Measurements from ENCODE around the gene CHIC2. TPM values are rescaled to one million over a fixed set of nuclear protein-coding genes. Genes with fewer than 3 reads are reported as not detected.
"Not testable (repeated sequence)": the region's sequence is repeated elsewhere in the genome, so short reads cannot be mapped to it uniquely, and the experiment has no call there.

CHIC2 gene
- total RNA-seq, 1 experiment from 2014 or later = 73.7 TPM

GRCh38 chr4:54061873-54062272, 2.5 kb downstream of the CHIC2 start:
- Histone ChIP-seq H3K4me1 (replicated peaks) (peaks cover 30% of the 10 kb centered on the region), H3K36me3 (peaks cover 26% of the 10 kb centered on the region), H3K27me3 (replicated peaks) (no peaks in the 10 kb centered on the region), H3K27ac (no peak overlapping the region), H3K9me3 (replicated peaks) (no peaks in the 10 kb centered on the region), H3K4me3 (no peak overlapping the region)
- DNase-seq (ENCODE audit: low read depth in 1 of 2, low spot score in 2 of 2) = no peak

GRCh38 chr4:54061067-54061466, 3.3 kb downstream of the CHIC2 start:
- H3K27ac ChIP-seq = no peak overlapping the region
- no peaks in the 10 kb centered on the region for H3K9me3 ChIP-seq (replicated peaks)
- H3K36me3 ChIP-seq = peaks cover 26% of the 10 kb centered on the region
- peaks cover 22% of the 10 kb centered on the region for H3K4me1 ChIP-seq (replicated peaks)
- no peaks in the 10 kb centered on the region for H3K27me3 ChIP-seq (replicated peaks)
- no peak overlapping the region for H3K4me3 ChIP-seq
- DNase-seq (ENCODE audit: low read depth in 1 of 2, low spot score in 2 of 2) = no peak

- H3K36me3 ChIP-seq = peaks cover 26% of the 10 kb centered on the region
- no peak for DNase-seq (ENCODE audit: low read depth in 1 of 2, low spot score in 2 of 2)
- H3K9me3 ChIP-seq (replicated peaks) = no peaks in the 10 kb centered on the region
- H3K4me1 ChIP-seq (replicated peaks) = peaks cover 12% of the 10 kb centered on the region
- no peak overlapping the region for H3K27ac ChIP-seq
- no peaks in the 10 kb centered on the region for H3K27me3 ChIP-seq (replicated peaks)
- no peak overlapping the region for H3K4me3 ChIP-seq
Observed at GRCh38 chr4:54060116-54060515, 4.3 kb downstream of the CHIC2 start.

GRCh38 chr4:54058171-54058570, 6.2 kb downstream of the CHIC2 start:
- Histone ChIP-seq H3K36me3 (peaks cover 15% of the 10 kb centered on the region), H3K27me3 (replicated peaks) (no peaks in the 10 kb centered on the region), H3K4me3 (no peak overlapping the region), H3K27ac (no peak overlapping the region), H3K4me1 (replicated peaks) (peaks cover 9% of the 10 kb centered on the region), H3K9me3 (replicated peaks) (no peaks in the 10 kb centered on the region)
- DNase-seq (ENCODE audit: low read depth in 1 of 2, low spot score in 2 of 2) = no peak

GRCh38 chr4:54056360-54056759, 8.0 kb downstream of the CHIC2 start:
- Histone ChIP-seq H3K4me1 (replicated peaks) (no peaks in the 10 kb centered on the region; the same call in 1 of the 2 replicates), H3K4me3 (no peak overlapping the region), H3K27ac (no peak overlapping the region), H3K27me3 (replicated peaks) (no peaks in the 10 kb centered on the region), H3K36me3 (peaks cover 5% of the 10 kb centered on the region; the same call in 1 of the 2 replicates), H3K9me3 (replicated peaks) (no peaks in the 10 kb centered on the region)
- DNase-seq (ENCODE audit: low read depth in 1 of 2, low spot score in 2 of 2) = no peak

GRCh38 chr4:54055494-54055893, 8.9 kb downstream of the CHIC2 start:
- peaks cover 5% of the 10 kb centered on the region; the same call in 1 of the 2 replicates for H3K36me3 ChIP-seq
- no peak for DNase-seq (ENCODE audit: low read depth in 1 of 2, low spot score in 2 of 2)
- no peaks in the 10 kb centered on the region for H3K9me3 ChIP-seq (replicated peaks)
- no peak overlapping the region for H3K4me3 ChIP-seq
- H3K27me3 ChIP-seq (replicated peaks) = no peaks in the 10 kb centered on the region
- peaks cover 5% of the 10 kb centered on the region for H3K4me1 ChIP-seq (replicated peaks)
- no peak overlapping the region for H3K27ac ChIP-seq

- DNase-seq (ENCODE audit: low read depth in 1 of 2, low spot score in 2 of 2) = no peak
- Histone ChIP-seq H3K9me3 (replicated peaks) (no peaks in the 10 kb centered on the region), H3K27ac (no peak overlapping the region), H3K36me3 (peaks cover 3% of the 10 kb centered on the region; the same call in 1 of the 2 replicates), H3K4me1 (replicated peaks) (peaks cover 12% of the 10 kb centered on the region), H3K4me3 (no peak overlapping the region), H3K27me3 (replicated peaks) (no peaks in the 10 kb centered on the region)
Observed at GRCh38 chr4:54054501-54054900, 9.9 kb downstream of the CHIC2 start.

GRCh38 chr4:54053322-54053721, 11.1 kb downstream of the CHIC2 start:
- not testable (repeated sequence) for H3K27me3 ChIP-seq (replicated peaks); H3K27ac ChIP-seq; H3K4me3 ChIP-seq; H3K9me3 ChIP-seq (replicated peaks); H3K36me3 ChIP-seq; DNase-seq (ENCODE audit: low read depth in 1 of 2, low spot score in 2 of 2)
- H3K4me1 ChIP-seq (replicated peaks) = peaks cover 12% of the 10 kb centered on the region

- Histone ChIP-seq H3K4me3 (no peak overlapping the region), H3K27ac (no peak overlapping the region), H3K4me1 (replicated peaks) (peaks cover 12% of the 10 kb centered on the region), H3K27me3 (replicated peaks) (no peaks in the 10 kb centered on the region), H3K9me3 (replicated peaks) (no peaks in the 10 kb centered on the region), H3K36me3 (peaks cover 24% of the 10 kb centered on the region)
- DNase-seq (ENCODE audit: low read depth in 1 of 2, low spot score in 2 of 2) = peak in 1 of 2 experiments; percentile 27
Observed at GRCh38 chr4:54050214-54050904, 14.0 kb downstream of the CHIC2 start.

GRCh38 chr4:54043630-54044029, 20.8 kb downstream of the CHIC2 start:
- peaks cover 56% of the 10 kb centered on the region for H3K36me3 ChIP-seq
- not testable (repeated sequence) for H3K27me3 ChIP-seq (replicated peaks); H3K4me3 ChIP-seq; DNase-seq (ENCODE audit: low read depth in 1 of 2, low spot score in 2 of 2); H3K27ac ChIP-seq; H3K9me3 ChIP-seq (replicated peaks); H3K4me1 ChIP-seq (replicated peaks)

- Histone ChIP-seq H3K9me3 (replicated peaks) (no peaks in the 10 kb centered on the region), H3K4me3 (no peak overlapping the region), H3K27ac (no peak overlapping the region), H3K4me1 (replicated peaks) (no peaks in the 10 kb centered on the region), H3K27me3 (replicated peaks) (no peaks in the 10 kb centered on the region), H3K36me3 (peaks cover 44% of the 10 kb centered on the region)
- DNase-seq (ENCODE audit: low read depth in 1 of 2, low spot score in 2 of 2) = no peak
Observed at GRCh38 chr4:54041933-54042332, 22.5 kb downstream of the CHIC2 start.

- no peaks in the 10 kb centered on the region for H3K4me1 ChIP-seq (replicated peaks)
- H3K9me3 ChIP-seq (replicated peaks) = no peaks in the 10 kb centered on the region
- H3K36me3 ChIP-seq = peaks cover 38% of the 10 kb centered on the region
Observed at GRCh38 chr4:54041100-54041499, 23.3 kb downstream of the CHIC2 start.

GRCh38 chr4:54038056-54038455, 26.3 kb downstream of the CHIC2 start:
- Histone ChIP-seq H3K9me3 (replicated peaks) (no peaks in the 10 kb centered on the region), H3K4me3 (no peak overlapping the region), H3K27ac (no peak overlapping the region), H3K27me3 (replicated peaks) (no peaks in the 10 kb centered on the region), H3K4me1 (replicated peaks) (no peaks in the 10 kb centered on the region), H3K36me3 (peaks cover 29% of the 10 kb centered on the region)
- no peak for DNase-seq (ENCODE audit: low read depth in 1 of 2, low spot score in 2 of 2)

More at GRCh38 chr4:54041100-54041499, 23.3 kb downstream of the CHIC2 start:
- no peak for DNase-seq (ENCODE audit: low read depth in 1 of 2, low spot score in 2 of 2)
- Histone ChIP-seq H3K27ac (no peak overlapping the region), H3K4me3 (no peak overlapping the region), H3K27me3 (replicated peaks) (no peaks in the 10 kb centered on the region)

- H3K4me1 ChIP-seq (replicated peaks) = no peaks in the 10 kb centered on the region
- H3K9me3 ChIP-seq (replicated peaks) = no peaks in the 10 kb centered on the region
- no peaks in the 10 kb centered on the region for H3K27me3 ChIP-seq (replicated peaks)
- no peak overlapping the region for H3K27ac ChIP-seq
- DNase-seq (ENCODE audit: low read depth in 1 of 2, low spot score in 2 of 2) = no peak
- no peak overlapping the region for H3K4me3 ChIP-seq
- H3K36me3 ChIP-seq = peaks cover 19% of the 10 kb centered on the region
Observed at GRCh38 chr4:54036184-54036583, 28.2 kb downstream of the CHIC2 start.

Data from SJSA1 (cell line).